ENCODE data around the gene AFF3. TPM values are rescaled to one million over a fixed set of nuclear protein-coding genes. Genes with fewer than 3 reads are reported as not detected.
"Not testable (repeated sequence)": the region's sequence is repeated elsewhere in the genome, so short reads cannot be mapped to it uniquely, and the experiment has no call there.

AFF3 gene
- polyA plus RNA-seq (ENCODE audit: insufficient read length in 3 of 3): 10 to 100 TPM; 16.2 to 22.8 (median 18.5) TPM

DNA sequence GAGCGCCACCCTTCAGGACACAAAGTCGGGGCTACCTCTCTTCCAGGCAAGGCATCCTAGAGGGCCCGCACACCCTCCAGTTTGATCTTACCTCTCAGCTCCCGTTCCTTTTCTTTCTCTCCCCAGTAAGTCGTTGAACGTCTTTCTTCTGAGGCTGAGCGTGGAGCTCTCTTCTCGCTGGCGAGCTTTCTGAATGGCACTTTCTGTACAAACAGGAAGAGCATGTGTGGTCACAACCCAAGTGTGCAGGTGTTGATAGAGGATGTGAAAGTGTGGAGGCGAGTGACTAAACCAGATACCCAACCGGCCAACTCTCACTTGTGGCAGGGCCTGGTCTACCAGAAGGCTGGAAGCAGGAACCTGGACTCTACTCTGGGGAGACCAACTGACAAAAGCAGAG lies at the start of gene AFF3:
Gene AFF3, minus strand, starts transcription at position 198 of the 400 bp plus-strand sequence. CDS start 38,136 bp downstream, outside the sequence.
- no peak for DNase-seq (ENCODE audit: low read depth in 3 of 3, low spot score in 2 of 3)

DNA sequence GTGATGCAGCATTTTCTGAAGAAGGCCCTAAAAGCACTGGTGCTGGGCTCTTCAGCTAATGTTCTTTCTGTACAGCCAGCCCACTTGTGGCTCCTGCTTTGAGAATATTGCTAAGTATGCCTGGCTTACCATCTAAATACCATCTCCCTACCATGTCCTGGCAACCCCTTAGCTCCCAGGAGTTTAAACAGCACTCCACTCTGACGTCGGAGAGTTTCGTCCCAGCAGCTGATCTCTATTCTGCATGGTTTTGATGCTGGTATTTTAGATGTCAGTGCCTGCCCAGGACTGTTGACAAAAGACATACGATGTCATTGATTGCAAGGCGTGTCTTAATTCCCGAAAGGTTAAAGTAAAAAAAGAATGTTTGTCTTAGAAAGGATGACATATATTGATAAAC lies 47.0 kb upstream of the AFF3 start:
- no peak for DNase-seq (ENCODE audit: low read depth in 3 of 3, low spot score in 2 of 3)

DNA sequence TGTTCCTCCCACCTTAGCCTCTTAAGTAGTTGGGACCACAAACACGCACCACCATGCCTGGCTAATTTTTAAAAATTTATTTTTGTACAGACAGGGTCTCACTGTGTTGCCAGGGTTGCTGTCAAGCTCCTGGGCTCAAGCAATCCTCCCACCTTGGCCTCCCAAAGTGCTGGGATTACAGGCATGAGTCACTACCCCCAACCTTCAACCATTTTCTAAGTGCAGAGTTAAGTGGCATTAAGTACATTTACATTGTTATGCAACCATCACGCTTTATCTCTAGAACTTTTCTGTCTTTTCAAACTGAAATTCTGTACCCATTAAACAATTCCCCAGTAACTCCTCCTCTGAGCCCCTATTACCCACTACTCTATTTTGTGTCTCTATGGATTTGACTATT lies 45.9 kb upstream of the AFF3 start:
- no peak for DNase-seq (ENCODE audit: low read depth in 3 of 3, low spot score in 2 of 3)

DNA sequence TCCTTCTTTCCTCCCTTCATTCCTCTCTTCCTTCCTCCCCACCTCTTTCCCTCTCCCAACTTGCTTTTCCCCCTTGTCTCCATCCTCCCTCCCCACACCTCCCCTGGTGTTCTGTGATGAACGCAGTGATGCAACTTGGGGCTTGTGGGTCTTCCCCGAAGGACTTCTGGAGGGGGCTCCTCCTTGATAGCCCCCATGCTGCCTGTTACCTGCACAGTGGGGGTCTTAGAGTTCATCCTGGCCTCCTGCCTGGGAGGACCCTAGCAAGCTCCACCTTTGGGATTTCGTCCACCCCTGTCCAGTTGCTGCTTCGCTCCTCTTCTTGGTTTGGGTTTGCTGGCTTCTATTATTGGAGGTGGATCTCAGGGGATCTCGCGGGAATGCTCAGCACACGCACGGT lies 43.7 kb upstream of the AFF3 start:
- no peak for DNase-seq (ENCODE audit: low read depth in 3 of 3, low spot score in 2 of 3)

DNA sequence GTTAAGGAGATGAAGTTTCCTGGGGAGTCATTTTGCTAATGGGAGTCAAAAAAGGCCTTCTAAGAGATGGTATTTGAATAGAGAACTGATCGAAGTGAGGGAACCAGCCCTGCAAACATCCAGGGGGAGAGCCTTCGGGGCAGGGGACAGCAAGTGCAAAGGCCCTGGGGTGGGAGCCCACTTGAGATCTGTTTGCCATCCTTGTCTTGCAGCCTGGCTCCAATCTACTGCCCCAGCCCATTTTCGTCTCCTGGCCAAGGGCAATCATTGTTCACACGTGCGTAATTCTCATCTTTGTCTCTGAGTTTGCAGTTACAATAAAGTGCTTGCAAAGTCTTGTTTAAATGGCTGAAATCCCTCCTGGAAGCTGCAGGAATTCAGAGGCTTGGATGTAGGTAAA lies 43.1 kb upstream of the AFF3 start:
- no peak for DNase-seq (ENCODE audit: low read depth in 3 of 3, low spot score in 2 of 3)

GRCh38 chr2:100185105-100185504 lies 42.7 kb upstream of the AFF3 start:
- DNase-seq (ENCODE audit: low read depth in 3 of 3, low spot score in 2 of 3): no peak

DNA sequence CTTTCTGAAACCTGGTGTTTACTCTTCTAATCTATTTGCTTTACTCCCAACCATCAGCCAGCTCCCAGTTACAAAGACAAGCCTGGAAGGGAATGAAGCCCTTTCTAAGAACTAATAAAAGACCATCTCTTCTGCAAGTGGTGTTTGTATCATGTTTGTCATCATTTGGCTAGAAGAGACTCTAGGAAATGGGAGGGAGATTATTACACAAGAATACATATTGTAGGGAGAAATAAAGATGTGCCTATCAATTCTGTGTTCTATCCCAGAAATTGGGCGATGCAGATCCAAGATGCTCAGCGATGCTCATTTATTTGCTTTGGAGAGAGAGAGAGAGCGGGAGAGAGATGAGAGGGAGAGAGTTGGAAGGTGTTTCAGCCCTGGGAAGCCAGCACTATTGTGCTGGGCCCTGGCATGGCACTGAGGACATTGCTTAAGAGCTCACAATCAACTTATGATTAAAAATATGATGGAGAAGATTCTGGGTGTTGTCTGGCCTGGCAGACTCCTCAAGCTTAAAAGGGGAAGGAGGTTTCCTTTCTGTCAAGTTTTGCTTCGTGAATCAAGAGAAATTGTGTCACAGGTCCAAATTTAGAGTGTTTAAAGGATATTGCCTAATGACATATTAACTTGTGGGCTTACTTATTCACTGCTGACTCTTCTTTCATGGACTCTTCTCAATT lies 41.8 kb upstream of the AFF3 start:
- DNase-seq (ENCODE audit: low read depth in 3 of 3, low spot score in 2 of 3): no peak

DNA sequence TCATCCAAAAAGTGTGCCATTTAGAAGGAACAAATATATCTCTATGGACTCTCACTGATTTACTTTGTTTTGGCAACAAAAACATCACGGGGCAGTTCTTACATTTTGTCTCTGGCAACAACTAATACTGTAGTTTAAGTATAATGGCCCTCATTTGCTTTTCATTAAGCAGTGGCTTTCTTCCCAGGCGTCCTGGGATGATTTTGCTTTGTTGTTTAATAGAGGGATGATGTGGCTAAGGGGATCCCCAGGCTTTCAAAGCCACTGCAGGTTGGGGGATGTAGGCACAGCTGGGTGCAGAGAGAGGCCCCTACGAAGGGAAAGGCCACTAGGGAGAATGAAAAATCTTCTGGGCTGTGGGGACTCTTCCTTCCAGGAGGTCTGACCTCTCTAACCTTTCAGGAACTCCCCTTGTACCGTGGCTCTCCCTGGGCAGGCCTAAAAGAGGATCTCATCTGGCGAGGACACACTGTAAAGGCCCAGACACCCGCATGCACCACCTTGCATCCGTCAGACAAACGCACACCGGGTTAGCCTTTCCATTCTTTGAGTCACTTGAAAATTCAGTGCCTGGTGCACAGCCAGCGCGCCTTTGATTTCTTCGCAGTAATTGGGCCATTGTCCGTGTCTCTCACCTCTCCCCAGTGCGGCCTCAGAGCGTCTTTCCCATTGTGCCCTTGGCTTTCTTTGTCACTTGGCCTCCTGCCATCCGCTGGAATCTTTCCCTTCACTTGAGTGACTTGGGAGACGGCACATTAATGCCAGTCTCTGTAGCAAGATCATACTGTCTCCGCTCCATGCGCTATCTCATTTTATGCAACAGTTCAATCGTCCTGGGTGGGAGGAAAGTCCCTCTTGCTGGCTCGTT lies 40.3 kb upstream of the AFF3 start:
- no peak for DNase-seq (ENCODE audit: low read depth in 3 of 3, low spot score in 2 of 3)

DNA sequence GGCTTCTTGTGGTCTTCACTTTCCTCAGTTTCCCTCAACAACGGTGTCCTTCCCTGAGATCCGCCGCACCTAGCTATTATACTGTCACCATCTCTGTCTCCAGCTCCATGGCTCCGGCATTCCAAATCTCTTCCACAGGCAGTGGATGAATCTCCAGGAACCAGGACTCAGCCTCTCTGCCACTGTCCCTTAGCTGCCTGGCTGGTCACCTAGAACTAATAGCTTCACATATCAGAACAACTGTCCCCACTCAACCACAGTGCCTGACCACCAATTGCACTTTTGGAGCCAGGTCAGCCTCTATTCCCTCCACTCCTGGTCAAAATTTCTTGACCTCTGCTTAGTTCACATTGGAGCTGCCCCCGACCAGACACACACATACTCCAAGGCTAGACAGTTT lies 38.1 kb upstream of the AFF3 start:
- DNase-seq (ENCODE audit: low read depth in 3 of 3, low spot score in 2 of 3): no peak

GRCh38 chr2:100179806-100180205 lies 37.4 kb upstream of the AFF3 start:
- DNase-seq (ENCODE audit: low read depth in 3 of 3, low spot score in 2 of 3): no peak

GRCh38 chr2:100178864-100179263 lies 36.5 kb upstream of the AFF3 start:
- DNase-seq (ENCODE audit: low read depth in 3 of 3, low spot score in 2 of 3): no peak

DNA sequence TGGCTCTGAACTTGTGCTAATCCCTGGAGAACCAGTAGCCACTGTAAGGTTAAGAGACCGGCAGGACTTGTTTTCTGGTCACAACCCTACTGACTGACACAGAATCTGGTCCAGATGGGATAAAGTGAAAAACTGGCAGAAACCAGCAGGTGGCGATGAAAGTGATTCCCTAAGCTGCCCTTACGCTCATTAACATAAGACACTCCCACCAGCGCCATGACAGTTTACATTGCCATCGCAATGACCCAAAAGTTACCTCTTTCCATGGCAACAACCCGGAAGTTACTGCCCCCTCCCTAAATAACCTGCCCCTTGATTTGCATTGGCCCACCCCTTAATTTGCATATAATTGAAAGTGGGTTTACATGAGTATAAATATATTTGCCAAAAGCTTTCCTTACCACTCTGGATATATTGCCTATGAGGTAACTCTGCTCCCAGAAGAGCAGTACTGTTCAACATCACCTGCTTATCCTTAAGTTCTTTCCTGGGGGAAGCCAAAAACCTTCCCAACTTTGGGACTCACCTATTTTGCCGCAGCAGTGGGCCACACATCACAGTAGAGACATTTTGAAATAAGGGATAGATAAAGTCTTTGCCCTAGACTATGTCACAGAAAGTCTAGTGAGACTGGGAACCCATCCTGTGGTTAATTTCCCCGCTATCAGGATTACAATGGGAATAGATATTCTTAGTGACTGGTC lies 35.8 kb upstream of the AFF3 start:
- DNase-seq (ENCODE audit: low read depth in 3 of 3, low spot score in 2 of 3): no peak

DNA sequence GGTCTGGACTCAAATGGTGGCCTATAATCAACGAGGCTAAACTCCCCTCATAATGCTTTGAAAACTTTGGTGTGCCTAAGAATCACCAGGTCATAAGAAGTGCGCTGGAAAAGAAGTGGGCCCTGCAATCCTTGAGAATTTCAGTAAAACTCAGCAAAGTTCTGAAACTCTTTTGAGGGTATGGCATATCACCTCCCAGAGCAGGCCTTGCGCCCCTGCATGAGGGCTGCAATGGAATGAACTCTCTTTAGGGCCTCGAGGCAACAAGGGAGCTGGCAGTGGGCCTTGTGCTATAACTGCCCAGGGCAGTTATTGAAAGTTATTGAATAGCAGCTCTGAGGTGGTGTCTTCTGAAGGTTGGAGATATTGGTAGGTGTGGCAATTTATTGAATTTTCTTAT lies 34.5 kb upstream of the AFF3 start:
- no peak for DNase-seq (ENCODE audit: low read depth in 3 of 3, low spot score in 2 of 3)

- DNase-seq (ENCODE audit: low read depth in 3 of 3, low spot score in 2 of 3): no peak
These were observed 31.6 kb upstream of the AFF3 start for GRCh38 chr2:100174026-100174431.

DNA sequence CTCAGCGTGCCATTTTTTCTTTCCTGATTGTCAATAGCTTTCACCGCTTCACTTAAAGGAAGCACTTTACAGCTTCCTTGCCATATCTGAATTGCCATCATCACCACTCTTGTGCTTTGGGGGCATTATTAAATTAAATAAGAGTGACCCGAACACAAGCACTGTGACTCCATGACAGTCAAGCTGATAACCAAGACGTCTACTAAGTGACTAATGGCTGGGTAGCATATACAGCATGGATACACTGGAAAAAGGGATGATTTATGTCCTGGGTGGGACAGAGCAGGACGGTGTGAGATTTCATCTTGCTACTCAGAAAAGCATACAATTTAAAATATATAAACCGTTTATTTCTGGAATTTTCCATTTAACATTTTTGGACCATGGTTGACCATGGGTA lies 24.3 kb upstream of the AFF3 start:
- DNase-seq (ENCODE audit: low read depth in 3 of 3, low spot score in 2 of 3): no peak

DNA sequence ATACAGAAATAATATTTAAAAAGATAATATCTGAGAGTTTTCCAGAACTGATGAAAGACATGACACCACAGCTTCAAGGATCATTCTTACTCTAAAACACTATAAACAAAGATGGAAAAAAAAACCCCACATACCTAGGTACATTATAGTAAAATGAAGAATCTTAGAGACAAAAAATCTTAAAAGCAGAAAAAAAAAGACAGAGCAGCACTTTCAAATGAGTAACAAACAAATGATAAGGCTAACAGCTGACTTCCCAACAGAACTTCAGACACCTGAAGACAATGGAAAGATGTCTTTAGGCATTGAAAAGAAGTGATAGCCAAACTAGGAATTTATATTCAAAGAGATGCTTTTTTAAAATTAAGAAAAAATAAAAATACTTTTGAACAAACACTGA lies 21.2 kb upstream of the AFF3 start:
- DNase-seq (ENCODE audit: low read depth in 3 of 3, low spot score in 2 of 3): no peak

DNA sequence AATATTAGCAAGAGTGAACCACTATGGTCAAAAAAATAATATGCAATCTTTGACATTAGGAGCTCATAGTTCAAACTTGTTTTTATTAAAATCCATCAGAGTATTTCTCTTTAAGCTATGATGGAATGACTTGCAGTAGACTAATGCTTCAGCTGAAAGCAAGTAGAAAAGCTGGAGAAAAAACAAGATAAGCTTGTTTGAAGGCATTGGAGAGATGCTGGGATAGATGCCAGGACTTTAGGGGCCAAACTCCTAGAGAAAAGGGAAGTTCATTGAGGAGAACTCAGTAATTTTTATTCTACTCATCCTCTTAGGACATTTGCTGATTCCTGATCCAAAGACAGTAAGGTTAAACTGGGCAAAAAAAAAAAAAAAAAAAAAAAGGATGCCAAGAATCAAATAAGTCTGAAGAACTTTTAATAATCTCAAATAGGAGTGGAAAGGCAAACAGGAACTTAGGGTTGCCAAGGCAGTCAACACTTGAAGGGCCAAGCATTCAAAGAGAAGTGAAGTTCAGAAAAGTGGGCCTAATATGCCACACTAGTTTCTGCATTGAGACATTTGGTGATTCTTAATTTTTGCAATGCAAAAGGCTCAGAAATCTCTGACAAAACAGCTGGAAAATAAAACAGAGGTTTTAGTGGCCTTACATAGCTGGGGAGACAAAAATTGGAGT lies 19.7 kb upstream of the AFF3 start:
- no peak for DNase-seq (ENCODE audit: low read depth in 3 of 3, low spot score in 2 of 3)

GRCh38 chr2:100160396-100160795 lies 18.0 kb upstream of the AFF3 start:
- DNase-seq (ENCODE audit: low read depth in 3 of 3, low spot score in 2 of 3): no peak

GRCh38 chr2:100151832-100152231 lies 9.4 kb upstream of the AFF3 start:
- not testable (repeated sequence) for DNase-seq (ENCODE audit: low read depth in 3 of 3, low spot score in 2 of 3)

- DNase-seq (ENCODE audit: low read depth in 3 of 3, low spot score in 2 of 3): no peak
These were observed 8.9 kb upstream of the AFF3 start for GRCh38 chr2:100151310-100151709.

DNA sequence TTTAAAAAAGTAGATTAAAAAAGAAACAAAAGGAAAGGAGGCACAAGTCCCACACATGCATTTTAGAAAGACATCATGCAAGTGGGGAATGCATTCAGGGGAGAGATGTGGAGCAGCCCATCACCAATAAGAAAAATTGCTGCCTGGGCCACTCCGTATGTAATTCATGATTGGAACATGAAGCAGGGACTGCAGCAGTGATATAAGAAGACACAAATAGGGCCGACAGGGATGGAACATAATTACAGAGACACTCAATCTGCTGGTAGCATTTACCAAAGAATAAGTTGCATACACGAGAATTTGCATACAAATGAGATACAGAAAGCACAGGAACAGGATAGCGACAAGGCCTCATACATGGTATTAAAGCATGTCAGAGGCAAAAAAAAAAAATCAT lies 6.5 kb upstream of the AFF3 start:
- no peak for DNase-seq (ENCODE audit: low read depth in 3 of 3, low spot score in 2 of 3)

Measured in right renal cortex interstitium (tissue), 3 donors.